ENCODE results near the gene HLA-C.

- TF ChIP-seq POLR2AphosphoS5 (IDR thresholded peaks at IDR 0.05; ENCODE audit: low read depth, low read length) (no peak), POLR2A (IDR thresholded peaks at IDR 0.05; ENCODE audit: low read depth, low read length) (no peak)
These were observed 32.8 kb upstream of the HLA-C start for GRCh38 chr6:31304683-31305082.
